Upper lobe of left lung (tissue), 4 donors: ENCODE data around the gene FIBP.

Source experiments
- CTCF ChIP-seq, 6 experiments: fragments of 450-650 bp in 4 of 6; fragments of 200-600 bp in 2 of 6; sonication (generic) in 2 of 6; IDR thresholded peaks; one replicate each; pipeline ENCODE4 v1.5.1; 2016 to 2019; ENCODE audit warnings: antibody characterized with exemption in 6 of 6
- POLR2A ChIP-seq, 4 donors: fragments of 450-650 bp; IDR thresholded peaks; one replicate each; pipeline ENCODE4 v1.5.1; 2016 to 2017; ENCODE audit warnings: antibody characterized with exemption in 4 of 4, mild to moderate bottlenecking in 2 of 4

- no peak for TF ChIP-seq POLR2A (IDR thresholded peaks at IDR 0.05)
- TF ChIP-seq CTCF (IDR thresholded peaks at IDR 0.05): no peak
Observed at GRCh38 chr11:65870307-65870658, 18.0 kb downstream of the FIBP start.
